ENCODE data around the gene ROBO1.

Gene ROBO1

GRCh38 chr3:79497447-79498111 is 270.2 kb downstream of the ROBO1 start:
- Histone ChIP-seq H3K4me3 (ENCODE audit: low read depth in 1 of 2, low read length in 2 of 2) (no peak overlapping the region), H3K79me2 (ENCODE audit: insufficient read depth, low read length) (no peaks in the 10 kb centered on the region), H3K36me3 (ENCODE audit: insufficient read depth, low read length) (no peaks in the 10 kb centered on the region), H3K27me3 (ENCODE audit: insufficient read depth, low read length, poor library complexity) (no peaks in the 10 kb centered on the region), H3K4me1 (ENCODE audit: insufficient read depth, low read length) (no peaks in the 10 kb centered on the region), H4K20me1 (ENCODE audit: insufficient read depth, low read length) (no peaks in the 10 kb centered on the region), H3K27ac (ENCODE audit: low read length) (no peak overlapping the region), H3K9me3 (ENCODE audit: insufficient read depth, low read length, severe bottlenecking) (no peaks in the 10 kb centered on the region), H3K4me2 (ENCODE audit: insufficient read depth, low read length) (no peak overlapping the region), H2AFZ (ENCODE audit: low read depth, low read length) (no peak overlapping the region), H3K9ac (ENCODE audit: low read depth, low read length) (no peak overlapping the region)
- no peak for DNase-seq
- no peak for ATAC-seq (ENCODE audit: insufficient read depth, low read depth)
- TF ChIP-seq EZH2 (IDR thresholded peaks at IDR 0.05; ENCODE audit: borderline replicate concordance, low read depth, low read length, severe bottlenecking) (no peak), CTCF (IDR thresholded peaks at IDR 0.05; ENCODE audit: borderline replicate concordance, extremely low read depth, low read length, poor library complexity, severe bottlenecking) (peak; percentile 67)

DNA sequence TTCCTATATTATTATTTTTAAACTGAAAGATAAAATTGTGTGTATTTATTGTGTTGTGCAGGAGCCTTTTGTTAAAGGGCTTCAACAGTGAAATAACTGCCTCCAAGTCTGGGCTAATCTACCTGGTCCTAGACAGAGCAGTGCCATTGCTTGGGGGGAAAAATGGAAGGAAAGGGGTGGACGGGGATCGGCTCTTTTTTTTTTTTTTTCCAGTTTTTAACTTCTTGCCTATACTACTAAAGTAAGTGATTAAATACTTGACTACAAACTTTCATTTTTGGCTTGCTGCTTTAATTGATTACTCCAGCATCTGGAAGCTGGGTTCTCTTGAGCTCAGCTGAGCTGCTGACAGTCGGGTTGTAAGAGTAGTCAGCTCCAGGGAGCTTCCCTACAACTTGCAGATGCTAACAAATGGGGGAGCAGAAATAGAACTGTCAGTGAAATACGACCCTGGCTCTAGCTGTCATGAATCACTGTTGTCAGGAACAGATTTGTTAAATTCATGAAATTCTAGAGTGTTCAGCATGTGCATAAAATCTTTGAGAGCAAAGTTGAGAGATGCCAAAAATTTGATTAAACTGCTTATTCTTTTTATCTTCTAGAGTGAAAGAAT is 276.7 kb downstream of the ROBO1 start:
- no peak for DNase-seq
- H3K79me2 ChIP-seq (ENCODE audit: insufficient read depth, low read length): no peaks in the 10 kb centered on the region
- H3K4me2 ChIP-seq (ENCODE audit: insufficient read depth, low read length): no peak overlapping the region
- H4K20me1 ChIP-seq (ENCODE audit: insufficient read depth, low read length): no peaks in the 10 kb centered on the region
- no peaks in the 10 kb centered on the region for H3K36me3 ChIP-seq (ENCODE audit: insufficient read depth, low read length)
- H3K4me1 ChIP-seq (ENCODE audit: insufficient read depth, low read length): no peaks in the 10 kb centered on the region
- no peak overlapping the region for H3K4me3 ChIP-seq (ENCODE audit: low read depth in 1 of 2, low read length in 2 of 2)
- no peaks in the 10 kb centered on the region for H3K9me3 ChIP-seq (ENCODE audit: insufficient read depth, low read length, severe bottlenecking)
- no peak overlapping the region for H2AFZ ChIP-seq (ENCODE audit: low read depth, low read length)
- no peaks in the 10 kb centered on the region for H3K27me3 ChIP-seq (ENCODE audit: insufficient read depth, low read length, poor library complexity)
- TF ChIP-seq CTCF (IDR thresholded peaks at IDR 0.05; ENCODE audit: borderline replicate concordance, extremely low read depth, low read length, poor library complexity, severe bottlenecking) (no peak), EZH2 (IDR thresholded peaks at IDR 0.05; ENCODE audit: borderline replicate concordance, low read depth, low read length, severe bottlenecking) (no peak)
- H3K27ac ChIP-seq (ENCODE audit: low read length): no peak overlapping the region
- ATAC-seq (ENCODE audit: insufficient read depth, low read depth): no peak
- H3K9ac ChIP-seq (ENCODE audit: low read depth, low read length): no peak overlapping the region

DNA sequence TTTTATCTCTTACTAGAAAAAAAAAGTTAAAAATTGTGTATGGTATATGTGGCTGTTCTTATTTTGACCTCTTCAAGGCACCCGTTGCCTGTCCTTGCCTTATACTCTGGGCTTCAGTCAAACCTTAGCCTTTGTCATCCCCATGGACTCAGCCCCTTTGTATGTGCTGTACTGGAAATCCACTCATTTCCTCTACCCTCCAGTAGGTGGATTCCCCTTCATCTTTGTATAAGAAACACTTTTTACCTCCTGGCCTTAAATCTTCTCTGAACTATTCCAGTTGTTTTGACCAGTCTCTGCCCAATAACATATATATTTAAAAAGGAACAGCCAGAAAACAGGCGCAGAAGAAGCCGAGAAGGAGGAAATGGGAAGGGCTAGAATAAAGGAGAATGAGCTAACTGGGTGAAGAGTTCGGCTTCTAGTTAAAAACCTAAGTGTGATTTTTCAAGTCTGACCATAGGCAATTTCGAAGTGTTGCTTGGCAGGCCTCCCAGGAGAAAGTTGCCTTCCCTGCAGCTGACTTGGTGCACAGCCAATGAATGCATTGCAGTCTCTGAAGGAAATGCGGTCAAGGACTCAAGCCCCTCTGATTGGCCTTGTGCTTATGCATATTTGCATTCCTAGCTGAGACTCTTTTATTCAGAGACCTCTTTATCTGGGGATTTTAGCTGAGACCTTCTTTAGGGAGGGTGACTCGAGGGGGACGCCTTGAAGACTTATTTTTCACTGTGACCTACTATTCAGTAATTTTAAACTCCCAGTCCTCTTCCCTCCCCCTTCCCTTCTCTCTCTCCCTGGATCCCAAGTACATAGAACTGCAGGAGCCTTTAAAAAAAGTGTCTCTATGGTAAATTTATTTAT is 277.4 kb downstream of the ROBO1 start:
- DNase-seq (no peak), ATAC-seq (ENCODE audit: insufficient read depth, low read depth) (no peak)
- Histone ChIP-seq H3K36me3 (ENCODE audit: insufficient read depth, low read length) (no peaks in the 10 kb centered on the region), H3K4me3 (ENCODE audit: low read depth in 1 of 2, low read length in 2 of 2) (no peak overlapping the region), H3K9me3 (ENCODE audit: insufficient read depth, low read length, severe bottlenecking) (no peaks in the 10 kb centered on the region), H4K20me1 (ENCODE audit: insufficient read depth, low read length) (no peaks in the 10 kb centered on the region), H3K9ac (ENCODE audit: low read depth, low read length) (no peak overlapping the region), H3K4me1 (ENCODE audit: insufficient read depth, low read length) (no peaks in the 10 kb centered on the region), H3K79me2 (ENCODE audit: insufficient read depth, low read length) (no peaks in the 10 kb centered on the region), H3K27me3 (ENCODE audit: insufficient read depth, low read length, poor library complexity) (no peaks in the 10 kb centered on the region), H3K27ac (ENCODE audit: low read length) (no peak overlapping the region), H2AFZ (ENCODE audit: low read depth, low read length) (no peak overlapping the region), H3K4me2 (ENCODE audit: insufficient read depth, low read length) (no peak overlapping the region)
- TF ChIP-seq CTCF (IDR thresholded peaks at IDR 0.05; ENCODE audit: borderline replicate concordance, extremely low read depth, low read length, poor library complexity, severe bottlenecking): no peak
- no peak for TF ChIP-seq EZH2 (IDR thresholded peaks at IDR 0.05; ENCODE audit: borderline replicate concordance, low read depth, low read length, severe bottlenecking)
